GM23248 (cell line): ENCODE results near the gene ATP11C. TPM values are rescaled to one million over a fixed set of nuclear protein-coding genes. Genes with fewer than 3 reads are reported as not detected.

Experiments used
- DNase-seq: peaks from one replicate; pipeline ENCODE4 v3.0.0-alpha.2; 2015
- H2AFZ ChIP-seq: fragments of 200-600 bp; sonication (generic); 2 replicates; pipeline ENCODE4 v1.6.1; 2016; ENCODE audit warnings: antibody characterized with exemption
- H3F3A ChIP-seq: fragments of 200-600 bp; sonication (generic); 2 replicates; pipeline ENCODE4 v1.6.1; 2016; ENCODE audit warnings: mild to moderate bottlenecking, antibody characterized with exemption, mixed run types; ENCODE audit not compliant: insufficient read depth
- H3K27ac ChIP-seq: fragments of 200-600 bp; sonication (generic); 2 replicates; pipeline ENCODE4 v1.5.1; 2016; ENCODE audit warnings: mild to moderate bottlenecking
- H3K27me3 ChIP-seq: fragments of 200-600 bp; sonication (generic); replicated peaks from 2 replicates; pipeline ENCODE4 v1.6.1; 2016; ENCODE audit warnings: mild to moderate bottlenecking; ENCODE audit not compliant: insufficient read depth
- H3K36me3 ChIP-seq: fragments of 200-600 bp; sonication (generic); 2 replicates; pipeline ENCODE4 v1.6.1; 2016; ENCODE audit warnings: low read depth, mild to moderate bottlenecking
- H3K4me1 ChIP-seq: fragments of 200-600 bp; sonication (generic); 2 replicates; pipeline ENCODE4 v1.6.1; 2016; ENCODE audit warnings: mild to moderate bottlenecking; ENCODE audit not compliant: insufficient read depth
- H3K4me2 ChIP-seq: fragments of 200-600 bp; sonication (generic); one replicate; pipeline ENCODE4 v1.6.1; 2016; ENCODE audit warnings: mild to moderate bottlenecking; ENCODE audit not compliant: unreplicated experiment
- H3K4me3 ChIP-seq: fragments of 200-600 bp; sonication (generic); 2 replicates; pipeline ENCODE4 v1.5.1; 2016; ENCODE audit warnings: mild to moderate bottlenecking
- H3K79me2 ChIP-seq: fragments of 200-600 bp; sonication (generic); 2 replicates; pipeline ENCODE4 v1.6.1; 2016; ENCODE audit warnings: mild to moderate bottlenecking; ENCODE audit not compliant: insufficient read depth
- H3K9ac ChIP-seq: fragments of 200-600 bp; sonication (generic); 2 replicates; pipeline ENCODE4 v1.6.1; 2016; ENCODE audit warnings: mild to moderate bottlenecking
- H3K9me2 ChIP-seq: fragments of 200-600 bp; sonication (generic); 2 replicates; pipeline ENCODE4 v1.6.1; 2016; ENCODE audit warnings: mixed run types, mild to moderate bottlenecking, moderate library complexity; ENCODE audit not compliant: insufficient read depth
- H3K9me3 ChIP-seq: fragments of 200-600 bp; sonication (generic); one replicate; pipeline ENCODE4 v1.6.1; 2017; ENCODE audit warnings: low read depth
- H4K20me1 ChIP-seq: fragments of 200-600 bp; sonication (generic); 2 replicates; pipeline ENCODE4 v1.6.0; 2016; ENCODE audit not compliant: insufficient read depth
- EZH2 ChIP-seq: fragments of 200-600 bp; sonication (generic); IDR thresholded peaks from 2 replicates; pipeline ENCODE4 v1.6.1; 2018; ENCODE audit warnings: antibody characterized with exemption, mild to moderate bottlenecking; ENCODE audit not compliant: insufficient read depth, poor library complexity, severe bottlenecking
- EZH2phosphoT487 ChIP-seq: fragments of 200-600 bp; sonication (generic); IDR thresholded peaks from 2 replicates; pipeline ENCODE4 v1.6.1; 2018; ENCODE audit warnings: antibody characterized with exemption, moderate library complexity, mild to moderate bottlenecking, low read depth; ENCODE audit not compliant: insufficient read depth
- WGBS, 2 experiments: methylation state at CpG; one replicate each; pipeline ENCODE4 v1.1.6; 2015 to 2017; ENCODE audit warnings: low lambda C conversion rate in 2 of 2, low coverage in 1 of 2; ENCODE audit errors: missing lambda C conversion rate in 2 of 2; 5-methylcytosine and 5-hydroxymethylcytosine counted together
- in situ Hi-C: fragments of 300-500 bp; cut with MboI; formaldehyde crosslinking; loops from 2 replicates; pipeline ENCODE4 v1.15.0; 2020
- polyA plus RNA-seq: library from polyadenylated mRNA; unstranded; fragments of >200 nt; fragmentation: Nextera tagmentation; extraction: Ambion mirVana; gene quantifications from 2 replicates; pipeline ENCODE4 v1.2.1, GENCODE V29; 2016
- total RNA-seq: library from RNA; depleted of rRNA; stranded (reverse); fragments of >200 nt; shearing (Covaris generic); gene quantifications from 2 replicates; pipeline ENCODE4 v1.2.3, GENCODE V29; 2014

The ATP11C gene
- total and polyA plus RNA-seq, 2 experiments from 2014 or later = 8.5 to 26.2 TPM

DNA sequence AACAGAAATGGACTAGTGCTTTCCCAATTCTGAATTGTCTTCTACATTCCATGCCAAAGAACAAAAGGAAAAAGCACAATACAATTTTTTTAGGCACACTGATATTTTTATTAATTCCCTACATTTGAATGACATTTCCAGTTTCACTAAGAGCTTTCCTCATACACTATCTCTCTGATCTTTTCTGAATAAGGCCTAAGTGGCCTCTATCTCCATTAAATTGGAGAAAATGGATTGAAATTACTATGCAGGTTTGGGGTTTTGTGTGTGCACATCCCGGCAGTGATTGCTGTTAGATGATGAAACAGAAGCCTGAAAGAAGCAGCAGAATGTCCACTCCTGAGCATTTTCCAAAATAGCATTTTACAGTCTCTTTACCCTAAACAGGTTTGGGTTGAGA, 104.0 kb downstream of the ATP11C start:
- H3K9me3 ChIP-seq = no peaks in the 10 kb centered on the region
- no peak overlapping the region for H3K4me2 ChIP-seq
- H3K9ac ChIP-seq = no peak overlapping the region
- H2AFZ ChIP-seq = no peak overlapping the region
- 100% methylated on average over 1 of the region's 1 CpG for WGBS, 2 experiments
- no peak overlapping the region for H3K27ac ChIP-seq
- in situ Hi-C loops = no loop called here
- H3K79me2 ChIP-seq = peaks cover 26% of the 10 kb centered on the region; the same call in 1 of the 2 replicates
- no peaks in the 10 kb centered on the region for H3K27me3 ChIP-seq
- peaks cover 33% of the 10 kb centered on the region for H3K4me1 ChIP-seq
- no peak for TF ChIP-seq EZH2phosphoT487
- TF ChIP-seq EZH2 = no peak
- H3K9me2 ChIP-seq = no peaks in the 10 kb centered on the region
- no peak overlapping the region for H3K4me3 ChIP-seq
- H3K36me3 ChIP-seq = no peaks in the 10 kb centered on the region
- peaks cover 11% of the 10 kb centered on the region for H3F3A ChIP-seq
- H4K20me1 ChIP-seq = no peaks in the 10 kb centered on the region
- no peak for DNase-seq

DNA sequence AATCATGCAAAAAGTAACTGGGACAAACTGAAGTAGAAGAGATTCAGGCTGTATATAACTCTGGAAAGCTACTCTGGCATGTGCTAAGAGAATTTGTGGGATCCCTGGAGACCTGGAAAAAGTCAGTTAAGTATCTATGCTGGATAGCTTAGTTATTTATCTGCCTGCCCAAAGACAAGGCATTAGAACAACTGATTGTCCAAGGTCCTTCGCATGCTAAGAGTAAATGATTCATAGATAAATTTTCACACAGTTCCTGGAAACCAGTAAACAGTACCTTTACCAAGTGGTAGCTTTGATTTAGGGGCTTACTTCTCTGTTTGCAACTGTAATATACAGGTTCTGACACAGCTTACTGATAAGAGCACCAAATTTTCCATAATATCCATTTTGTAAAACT, 104.8 kb downstream of the ATP11C start:
- H3K4me3 ChIP-seq = no peak overlapping the region
- in situ Hi-C loops = no loop called here
- peaks cover 36% of the 10 kb centered on the region for H3K4me1 ChIP-seq
- no peaks in the 10 kb centered on the region for H4K20me1 ChIP-seq
- H2AFZ ChIP-seq = no peak overlapping the region
- no peaks in the 10 kb centered on the region for H3K27me3 ChIP-seq
- 80 to 85% methylated on average over 1 of the region's 1 CpG for WGBS, 2 experiments
- TF ChIP-seq EZH2phosphoT487 (no peak), EZH2 (no peak)
- no peak overlapping the region for H3K4me2 ChIP-seq
- H3K9me3 ChIP-seq = no peaks in the 10 kb centered on the region
- no peak overlapping the region for H3K27ac ChIP-seq
- H3F3A ChIP-seq = peaks cover 11% of the 10 kb centered on the region
- no peaks in the 10 kb centered on the region for H3K36me3 ChIP-seq
- no peaks in the 10 kb centered on the region for H3K9me2 ChIP-seq
- peaks cover 26% of the 10 kb centered on the region; the same call in 1 of the 2 replicates for H3K79me2 ChIP-seq
- no peak overlapping the region for H3K9ac ChIP-seq
- DNase-seq = peak; percentile 6

DNA sequence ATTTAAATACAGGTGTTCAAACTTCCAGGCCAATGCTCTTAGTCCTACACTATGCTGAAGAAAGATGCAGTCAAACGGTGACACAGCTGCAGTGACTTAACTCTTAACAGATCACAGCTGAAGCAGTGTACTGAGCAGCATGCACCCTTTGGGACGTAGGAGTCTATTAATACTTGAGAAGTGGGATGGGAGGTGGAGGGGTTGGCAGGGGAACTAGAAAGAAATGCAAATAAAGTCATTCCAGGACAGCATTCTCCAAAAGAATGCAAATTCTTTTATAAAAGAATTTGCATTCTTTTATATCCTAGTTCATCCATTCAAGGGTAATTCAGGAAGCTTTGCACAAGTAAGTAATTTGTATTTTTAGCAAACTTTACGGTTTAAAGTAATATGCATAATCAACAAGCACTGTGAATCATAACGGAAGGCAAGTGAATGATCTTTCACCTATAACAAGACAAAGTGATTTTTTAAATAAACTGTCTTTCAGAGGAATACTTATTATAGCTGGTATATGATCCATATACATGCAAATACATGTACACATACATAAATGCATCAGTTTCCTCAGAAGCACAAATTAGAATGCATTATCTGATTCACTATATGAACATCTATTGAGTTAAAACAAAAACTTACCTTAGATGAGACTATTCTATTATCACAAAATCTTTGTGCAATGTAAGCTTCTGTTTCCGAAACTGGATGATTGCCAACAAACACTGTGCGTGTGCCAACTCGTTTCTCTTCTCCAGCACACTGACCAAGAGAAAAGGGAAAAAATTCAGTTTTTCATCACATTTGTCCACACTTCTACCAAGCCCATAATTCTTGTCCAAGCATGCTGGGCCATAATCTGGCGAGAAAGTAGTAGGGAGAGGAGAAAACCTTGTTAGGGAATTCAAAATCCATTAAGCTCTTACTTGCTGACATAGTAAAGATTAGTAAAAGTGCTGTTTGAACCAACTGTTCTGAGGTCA, 106.5 kb downstream of the ATP11C start:
- no peaks in the 10 kb centered on the region for H3K27me3 ChIP-seq
- in situ Hi-C loops = no loop called here
- 39 to 43% methylated on average over 8 of the region's 8 CpGs for WGBS, 2 experiments

DNA sequence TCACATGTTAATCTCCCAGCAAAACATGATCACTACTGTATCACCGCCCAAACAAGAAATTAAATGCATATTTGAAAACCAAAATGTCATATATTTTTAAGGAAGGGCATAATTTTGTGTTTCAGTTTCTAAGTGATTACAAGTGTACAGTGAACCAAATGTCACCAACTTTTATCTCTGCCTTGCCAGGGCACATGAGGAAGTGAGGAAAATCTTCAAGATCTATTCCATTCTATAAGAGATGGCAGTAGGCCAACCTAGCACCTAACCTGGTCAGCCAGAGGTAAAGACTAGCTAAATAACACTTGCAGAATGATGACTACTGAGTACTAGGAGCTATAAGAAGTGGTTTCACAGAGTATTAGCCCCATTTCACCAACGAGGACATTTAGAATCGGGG, 107.2 kb downstream of the ATP11C start:
- Histone ChIP-seq H3F3A (peaks cover 11% of the 10 kb centered on the region), H3K79me2 (peaks cover 26% of the 10 kb centered on the region; the same call in 1 of the 2 replicates), H3K4me2 (no peak overlapping the region), H3K9me3 (no peaks in the 10 kb centered on the region), H3K36me3 (no peaks in the 10 kb centered on the region), H3K4me1 (peaks cover 20% of the 10 kb centered on the region), H3K27ac (peak overlapping the region; percentile 22; the same call in 1 of the 2 replicates), H2AFZ (no peak overlapping the region), H3K27me3 (no peaks in the 10 kb centered on the region), H4K20me1 (no peaks in the 10 kb centered on the region), H3K9me2 (no peaks in the 10 kb centered on the region), H3K4me3 (no peak overlapping the region), H3K9ac (no peak overlapping the region)
- WGBS, 2 experiments = 96 to 100% methylated on average over 3 of the region's 3 CpGs
- TF ChIP-seq EZH2 (no peak), EZH2phosphoT487 (no peak)
- no peak for DNase-seq
- in situ Hi-C loops = no loop called here

More for the DNA sequence above, 106.5 kb downstream of the ATP11C start:
- Histone ChIP-seq H3K4me3 (no peak overlapping the region), H3F3A (peaks cover 11% of the 10 kb centered on the region), H4K20me1 (no peaks in the 10 kb centered on the region), H3K27ac (peak overlapping the region; percentile 22; the same call in 1 of the 2 replicates), H3K9me2 (no peaks in the 10 kb centered on the region), H3K9me3 (no peaks in the 10 kb centered on the region), H3K36me3 (no peaks in the 10 kb centered on the region), H2AFZ (no peak overlapping the region), H3K9ac (no peak overlapping the region), H3K79me2 (peaks cover 26% of the 10 kb centered on the region; the same call in 1 of the 2 replicates), H3K4me1 (peaks cover 26% of the 10 kb centered on the region), H3K4me2 (peak overlapping the region; percentile 27)
- no peak for TF ChIP-seq EZH2
- no peak for TF ChIP-seq EZH2phosphoT487
- peak; percentile 68 for DNase-seq
